Stomach (tissue), 19 donors: ENCODE measurements around the gene NPC1L1. TPM values are rescaled to one million over a fixed set of nuclear protein-coding genes. Genes with fewer than 3 reads are reported as not detected.

ENCODE experiments used
- DNase-seq, 2 donors: peaks; one replicate each; pipeline versions ENCODE4 v3.0.0 to v3.0.0-alpha.2; 2013 to 2019
- H3K27ac ChIP-seq, 5 donors: fragments of 200-600 bp in 4 of 5; sonication (generic) in 4 of 5; one replicate each; pipeline ENCODE4 v1.5.1; 2013 to 2019; ENCODE audit warnings: mild to moderate bottlenecking in 1 of 5, moderate library complexity in 1 of 5
- H3K27me3 ChIP-seq, 3 donors: fragments of 200-600 bp; sonication (generic); one replicate each; pipeline ENCODE4 v1.5.1; 2017 to 2019; ENCODE audit warnings: mixed run types in 1 of 3
- H3K36me3 ChIP-seq, 4 donors: fragments of 200-600 bp; sonication (generic); 1 replicate in 3 of 4; 2 replicates in 1 of 4; pipeline ENCODE4 v1.5.1; 2016 to 2019
- H3K4me1 ChIP-seq, 4 donors: fragments of 200-600 bp; sonication (generic); one replicate each; pipeline ENCODE4 v1.5.1; 2016 to 2019
- H3K4me3 ChIP-seq, 4 donors: fragments of 200-600 bp; sonication (generic) in 3 of 4; one replicate each; pipeline ENCODE4 v1.5.1; 2016 to 2019; ENCODE audit warnings: mild to moderate bottlenecking in 1 of 4
- H3K9me3 ChIP-seq, 4 donors: fragments of 200-600 bp; sonication (generic); one replicate each; pipeline ENCODE4 v1.5.1; 2016 to 2019
- EP300 ChIP-seq: sonication (generic); formaldehyde crosslinking; IDR thresholded peaks from one replicate; pipeline ENCODE4 v1.6.1; 2017; ENCODE audit warnings: antibody characterized with exemption
- POLR2A ChIP-seq, 4 donors: fragments of 450-650 bp; IDR thresholded peaks; one replicate each; pipeline ENCODE4 v1.6.1; 2016; ENCODE audit warnings: antibody characterized with exemption in 4 of 4, control low read depth in 2 of 4, mild to moderate bottlenecking in 1 of 4, moderate library complexity in 1 of 4
- POLR2AphosphoS5 ChIP-seq, 3 donors: sonication (generic); formaldehyde crosslinking; IDR thresholded peaks; one replicate each; pipeline ENCODE4 v1.6.1; 2016; ENCODE audit warnings: antibody characterized with exemption in 3 of 3
- WGBS, 5 donors: extraction: QIAGEN DNeasy Blood & Tissue Kit in 3 of 5; methylation state at CpG; one replicate each; pipeline versions ENCODE4 v1.1.5 to v1.1.7; 2013 to 2018; 5-methylcytosine and 5-hydroxymethylcytosine counted together
- intact Hi-C: fragments of 100-400 bp; cut with DNase I; formaldehyde crosslinking; loops from one replicate; pipeline ENCODE4 v1.15.1; 2023; ENCODE audit warnings: low total_unique reads
- long read RNA-seq, 10 donors: transcript quantifications; one replicate each; lab custom pipeline, GENCODE V29; 2026
- polyA plus RNA-seq, 3 donors: library from polyadenylated mRNA; stranded (reverse); fragments of 200-250 nt; gene quantifications; one replicate each; pipeline ENCODE4 v1.2.3, GENCODE V29; 2013
- total RNA-seq, 5 donors: library from RNA; depleted of rRNA; stranded (reverse); fragments of >200 nt; gene quantifications; one replicate each; pipeline versions ENCODE4 v1.1.0 to v1.2.3, GENCODE V29; 2014 to 2016
- TF ChIP-seq, protein P1 (sequence below), 7 experiments: fragments of 450-650 bp in 4 of 7; fragments of 200-600 bp in 3 of 7; sonication (generic) in 3 of 7; IDR thresholded peaks; one replicate each; pipeline ENCODE4 v1.5.1; 2016 to 2019; ENCODE audit warnings: antibody characterized with exemption in 7 of 7, control low read depth in 2 of 7, mild to moderate bottlenecking in 1 of 7
- donor health status: healthy with polysubstance abuse.
- donor health status: Bipolar disorder and iron deficiency.
- donor health status: healthy.

Gene NPC1L1
- 1 to 10 TPM in 3 of 5 donors, not detected in 2; 1.1 to 4.9 (median 1.6) TPM for total RNA-seq
- under 1 TPM in 2 of 3 donors, not detected in 1; 0.12 to 0.20 TPM for polyA plus RNA-seq
- long read RNA-seq, donor 1: 0 reads
- long read RNA-seq, donor 2: 0 reads
- long read RNA-seq, donor 3: 0 reads
- long read RNA-seq, donor 4: 0 reads
- long read RNA-seq, donor 5: 0 reads
- long read RNA-seq, donor 6: 0 reads
- long read RNA-seq, donor 7: 0 reads
- long read RNA-seq, donor 8: 0 reads
- long read RNA-seq, donor 9: 0 reads
- long read RNA-seq, donor 10: 0 reads

DNA sequence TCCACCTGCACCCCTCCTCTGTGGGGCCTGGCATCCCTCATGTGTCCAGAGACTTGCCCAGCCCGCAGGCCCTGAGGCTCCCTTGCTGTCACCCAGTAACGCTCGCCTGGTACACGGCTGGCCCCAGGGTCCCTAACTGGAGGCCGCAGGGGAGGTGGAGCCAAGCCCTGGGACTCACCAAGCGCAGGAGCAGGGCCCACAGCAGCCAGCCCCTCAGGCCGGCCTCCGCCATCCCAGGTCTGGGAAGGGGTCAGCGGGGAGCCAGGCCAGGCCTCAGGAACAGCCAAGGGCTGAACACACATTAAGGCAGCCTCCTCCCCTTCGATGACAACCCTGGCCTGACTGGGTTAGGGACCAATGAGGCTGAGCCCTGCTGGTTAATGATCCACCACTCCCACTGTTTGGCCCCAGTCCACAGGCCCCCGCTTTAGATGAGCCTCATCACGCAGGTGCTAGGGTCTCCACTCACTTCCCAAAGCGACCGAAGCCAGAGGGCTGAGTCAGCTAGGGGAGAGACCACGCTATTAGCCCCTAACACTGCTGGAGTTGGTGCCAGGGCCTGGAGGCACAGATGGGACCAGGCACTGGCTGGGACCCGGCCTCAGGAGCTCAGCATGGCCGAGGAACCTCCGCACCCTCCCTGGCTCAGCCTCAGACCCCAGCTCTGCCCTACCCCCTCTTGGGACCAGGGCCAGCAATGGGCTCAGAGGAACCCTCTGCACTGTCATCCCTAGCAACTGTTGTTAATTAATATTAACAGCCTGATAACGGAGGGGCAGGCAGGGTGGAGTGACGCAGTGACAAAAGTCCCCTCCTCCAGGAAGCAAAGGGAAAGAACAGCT is at the start of gene NPC1L1:
Gene NPC1L1 (minus strand): TSS at position 303 of the 842 bp plus-strand sequence. CDS start 71 bp downstream, at position 232.
- peak in 1 of 2 donors; percentile 86 for DNase-seq
- Histone ChIP-seq H3K27ac (no peak within 1 kb of the TSS), H3K9me3 (no peaks in the 10 kb centered on the region), H3K27me3 (no peaks in the 10 kb centered on the region), H3K4me1 (peaks cover 4 to 12% (median 6%) of the 10 kb centered on the region in 4 donors), H3K4me3 (no peak within 1 kb of the TSS), H3K36me3 (no peaks in the 10 kb centered on the region)
- intact Hi-C loops: no loop called here
- no peak for TF ChIP-seq EP300
- TF ChIP-seq, protein P1, sequence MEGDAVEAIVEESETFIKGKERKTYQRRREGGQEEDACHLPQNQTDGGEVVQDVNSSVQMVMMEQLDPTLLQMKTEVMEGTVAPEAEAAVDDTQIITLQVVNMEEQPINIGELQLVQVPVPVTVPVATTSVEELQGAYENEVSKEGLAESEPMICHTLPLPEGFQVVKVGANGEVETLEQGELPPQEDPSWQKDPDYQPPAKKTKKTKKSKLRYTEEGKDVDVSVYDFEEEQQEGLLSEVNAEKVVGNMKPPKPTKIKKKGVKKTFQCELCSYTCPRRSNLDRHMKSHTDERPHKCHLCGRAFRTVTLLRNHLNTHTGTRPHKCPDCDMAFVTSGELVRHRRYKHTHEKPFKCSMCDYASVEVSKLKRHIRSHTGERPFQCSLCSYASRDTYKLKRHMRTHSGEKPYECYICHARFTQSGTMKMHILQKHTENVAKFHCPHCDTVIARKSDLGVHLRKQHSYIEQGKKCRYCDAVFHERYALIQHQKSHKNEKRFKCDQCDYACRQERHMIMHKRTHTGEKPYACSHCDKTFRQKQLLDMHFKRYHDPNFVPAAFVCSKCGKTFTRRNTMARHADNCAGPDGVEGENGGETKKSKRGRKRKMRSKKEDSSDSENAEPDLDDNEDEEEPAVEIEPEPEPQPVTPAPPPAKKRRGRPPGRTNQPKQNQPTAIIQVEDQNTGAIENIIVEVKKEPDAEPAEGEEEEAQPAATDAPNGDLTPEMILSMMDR (IDR thresholded peaks at IDR 0.05): no peak
- TF ChIP-seq POLR2AphosphoS5 (IDR thresholded peaks at IDR 0.05): no peak
- TF ChIP-seq POLR2A (IDR thresholded peaks at IDR 0.05): no peak
- 66 to 79% (median 70%) methylated on average over 16 to 20 of the region's 20 CpGs for whole genome bisulfite sequencing, 5 donors

DNA sequence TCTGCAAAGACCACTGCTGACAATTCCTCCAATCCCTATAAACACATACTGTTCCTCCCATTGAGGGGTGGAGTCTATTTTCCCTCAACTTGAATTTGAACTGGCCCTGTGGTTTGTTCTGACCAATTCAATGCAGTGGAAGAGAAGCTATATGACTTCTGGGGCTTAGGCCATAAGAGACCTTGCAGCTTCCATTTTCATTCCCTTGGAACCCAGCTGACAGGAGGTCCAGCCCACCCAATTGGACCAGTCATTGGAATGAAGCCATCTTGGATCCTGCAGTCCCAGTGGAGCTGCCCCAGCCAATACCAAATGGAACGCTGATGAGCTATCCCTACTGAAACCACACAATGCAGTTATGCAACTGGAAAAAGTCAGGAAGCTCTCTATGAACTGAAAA is 49.8 kb upstream of the NPC1L1 start:
- H3K27me3 ChIP-seq: no peaks in the 10 kb centered on the region
- H3K27ac ChIP-seq: no peak overlapping the region
- H3K4me1 ChIP-seq: peaks cover 0 to 6% (median 6%) of the 10 kb centered on the region in 4 donors
- intact Hi-C loops: loop anchor here (5.0 to 10.0 kb wide), 2 partner anchors 264 to 326 kb away; no protein-coding TSS in a partner anchor
- TF ChIP-seq POLR2AphosphoS5 (IDR thresholded peaks at IDR 0.05) (no peak), EP300 (no peak), POLR2A (IDR thresholded peaks at IDR 0.05) (no peak)
- TF ChIP-seq, protein P1 (IDR thresholded peaks at IDR 0.05): no peak
- no peak for DNase-seq
- no peaks in the 10 kb centered on the region for H3K36me3 ChIP-seq
- no peaks in the 10 kb centered on the region for H3K9me3 ChIP-seq
- WGBS, 5 donors: 88 to 96% (median 93%) methylated on average over 1 of the region's 1 CpG
- H3K4me3 ChIP-seq: no peak overlapping the region

- DNase-seq: peak; percentile 54 to 84
These were observed 46.9 kb upstream of the NPC1L1 start for GRCh38 chr7:44587843-44588711.

More at GRCh38 chr7:44587843-44588711, 46.9 kb upstream of the NPC1L1 start:
- TF ChIP-seq POLR2AphosphoS5 (IDR thresholded peaks at IDR 0.05): no peak
- TF ChIP-seq POLR2A (IDR thresholded peaks at IDR 0.05): no peak
- TF ChIP-seq, protein P1 (IDR thresholded peaks at IDR 0.05): peak in 5 of 7 experiments; percentile 15 to 72 (median 41)
- Histone ChIP-seq H3K4me1 (peaks cover 0 to 9% (median 8%) of the 10 kb centered on the region in 4 donors), H3K27ac (no peak overlapping the region), H3K36me3 (no peaks in the 10 kb centered on the region), H3K4me3 (no peak overlapping the region), H3K9me3 (no peaks in the 10 kb centered on the region), H3K27me3 (no peaks in the 10 kb centered on the region)
- WGBS, 5 donors: 10 to 19% (median 13%) methylated on average over 6 of the region's 6 CpGs
- intact Hi-C loops: no loop called here
